GM18951 (cell line): ENCODE measurements around the gene MAP3K19.

Experiments used
- POLR2A ChIP-seq: IDR thresholded peaks from 4 replicates; pipeline ENCODE4 v1.6.1; 2011; ENCODE audit warnings: mild to moderate bottlenecking; ENCODE audit not compliant: insufficient read length, insufficient read depth; ENCODE audit errors: extremely low read depth
- in situ Hi-C: fragments of 300-500 bp; cut with MboI; formaldehyde crosslinking; loops from one replicate; pipeline ENCODE4 v1.12.0; 2022; ENCODE audit warnings: low sequenced_read_pairs, mixed read lengths, inconsistent platforms; ENCODE audit not compliant: unreplicated experiment

MAP3K19 gene

DNA sequence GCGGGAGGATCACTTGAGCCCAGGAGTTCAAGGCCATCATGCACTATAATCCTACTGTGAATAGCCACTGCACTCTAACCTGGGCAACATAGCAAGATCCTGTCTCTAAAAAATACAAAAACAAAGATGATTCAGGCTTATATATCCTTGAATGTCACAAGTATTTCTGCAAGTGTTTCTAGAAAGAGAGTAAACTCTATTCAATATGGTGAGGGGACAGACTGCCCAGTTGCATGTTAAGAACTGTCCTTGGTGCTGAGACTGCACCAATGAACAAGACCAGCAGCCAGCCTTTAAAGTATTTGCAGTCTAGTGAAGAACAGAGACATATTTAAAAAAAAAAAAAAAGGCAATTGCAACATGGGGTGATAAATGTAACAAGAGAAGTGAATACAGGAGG is 16.4 kb downstream of the MAP3K19 start:
- in situ Hi-C loops: no loop called here
- TF ChIP-seq POLR2A: no peak

DNA sequence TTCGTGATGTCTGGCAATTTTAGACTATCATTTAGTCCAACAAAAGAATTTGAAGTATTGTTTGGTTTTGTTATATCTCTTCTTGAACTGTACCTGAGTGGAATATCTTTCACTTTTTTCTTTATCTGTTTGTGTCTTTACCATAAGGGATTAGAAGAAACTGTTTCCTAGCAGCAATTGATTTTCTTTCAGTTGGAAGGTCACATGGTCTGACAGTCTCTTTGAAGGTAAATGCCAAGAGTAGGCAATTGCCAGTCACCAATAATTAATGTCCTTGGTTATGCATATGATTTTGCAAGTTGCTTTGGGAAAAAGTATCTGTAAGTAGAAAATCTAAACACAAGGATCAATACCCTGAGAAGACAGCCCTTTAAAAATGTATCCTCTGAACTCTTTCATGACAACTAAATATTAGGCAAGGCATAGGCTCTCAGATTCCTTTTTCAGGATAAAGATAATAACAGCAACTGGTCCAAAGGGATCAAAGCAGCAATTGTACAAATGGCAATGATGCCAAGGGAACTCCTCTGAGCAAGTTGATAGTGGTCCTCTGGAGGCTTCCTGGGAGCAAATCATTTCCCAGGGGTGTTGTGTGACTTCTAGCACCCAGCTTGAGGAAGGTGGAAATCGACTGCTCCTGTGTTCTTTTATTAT is 17.6 kb downstream of the MAP3K19 start:
- TF ChIP-seq POLR2A: no peak
- in situ Hi-C loops: no loop called here

DNA sequence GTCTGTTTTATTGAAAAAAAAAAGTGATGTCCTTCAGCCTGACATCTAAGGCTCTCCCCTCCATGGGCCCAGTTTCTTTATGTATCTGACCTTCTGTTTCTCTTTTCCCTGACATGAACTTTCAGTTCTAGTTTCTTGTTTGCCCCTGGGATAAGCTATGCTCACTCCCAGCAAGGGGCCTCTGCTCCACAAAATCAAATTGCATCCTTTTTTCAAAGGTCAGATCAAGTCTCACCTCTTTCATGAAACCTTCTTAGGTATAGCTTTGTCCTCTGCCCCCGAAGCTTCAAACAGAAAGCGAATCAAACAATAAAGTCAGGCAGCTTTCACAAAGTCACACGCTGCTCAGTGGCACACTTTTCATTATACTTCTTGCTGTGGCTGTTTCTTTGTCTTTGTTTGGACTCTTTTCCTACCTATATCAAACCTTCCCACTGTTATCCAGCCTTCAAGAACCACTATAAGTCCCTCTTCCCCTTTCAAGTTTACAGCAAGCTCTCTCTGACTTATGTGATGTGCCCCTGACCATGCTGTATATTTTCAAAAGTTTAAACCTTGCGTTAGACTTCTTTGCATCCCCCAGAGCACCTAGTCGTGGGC is 23.3 kb downstream of the MAP3K19 start:
- in situ Hi-C loops: no loop called here
- no peak for TF ChIP-seq POLR2A

DNA sequence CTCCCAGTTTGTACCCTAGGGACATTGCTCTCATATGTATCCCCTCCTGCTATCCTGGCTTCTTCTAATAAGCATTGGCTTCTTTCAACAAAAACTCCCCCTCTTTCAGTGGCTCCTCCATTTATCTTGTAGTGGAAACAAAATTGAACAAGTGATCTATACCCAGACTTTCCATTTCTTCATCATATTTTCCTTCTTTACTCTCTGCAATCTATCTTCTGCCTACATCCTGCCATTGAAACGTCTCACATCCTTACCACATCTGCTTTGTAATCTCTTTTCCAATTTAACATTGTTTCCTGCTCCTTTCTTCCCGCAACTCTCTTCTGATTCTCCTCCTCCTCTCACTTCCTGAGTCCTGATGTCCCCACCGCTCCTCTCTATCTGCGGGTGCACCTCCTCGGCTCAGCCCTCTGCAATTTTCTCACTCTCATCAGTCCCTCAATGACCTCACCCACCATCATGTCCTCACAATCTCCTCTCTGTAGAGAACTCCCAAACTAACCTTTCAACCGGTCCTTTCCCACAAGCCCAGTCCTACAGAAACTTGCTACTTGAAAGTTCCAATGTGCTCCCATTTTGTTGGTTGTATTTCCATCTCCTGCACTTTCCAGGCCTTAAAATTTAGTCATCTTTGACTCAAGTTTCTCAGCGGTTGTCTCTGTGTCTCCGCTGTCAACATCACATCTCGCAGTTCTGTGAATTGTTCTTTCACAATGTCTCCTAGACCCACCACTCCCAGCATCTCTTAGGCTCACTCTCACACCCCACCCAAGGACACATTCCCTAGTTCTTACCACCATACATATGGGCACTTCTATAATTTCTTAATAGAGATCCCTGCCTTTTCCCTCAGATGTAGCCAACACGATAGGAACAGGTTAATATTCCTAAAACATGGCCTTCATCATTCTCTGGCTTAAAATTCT is 24.0 kb downstream of the MAP3K19 start:
- no peak for TF ChIP-seq POLR2A
- in situ Hi-C loops: no loop called here

DNA sequence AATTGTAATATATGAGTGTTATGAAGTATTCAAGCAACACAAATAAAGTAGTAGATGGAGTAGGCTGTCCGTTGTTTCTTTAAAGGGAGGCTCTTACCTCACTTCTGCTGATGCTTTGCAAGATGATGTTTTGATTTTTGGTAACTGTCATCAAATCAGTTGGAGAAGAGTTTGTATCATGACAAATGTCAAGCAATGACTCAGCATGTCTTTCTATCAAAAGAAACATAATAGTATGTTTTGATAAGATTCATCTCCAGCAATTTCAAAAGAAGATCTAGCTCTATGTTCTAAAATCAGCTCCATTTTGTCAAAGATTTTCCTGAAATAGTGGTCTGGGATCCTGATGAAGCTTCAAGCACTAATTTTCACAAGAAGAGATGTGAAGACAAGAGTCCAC is 25.6 kb downstream of the MAP3K19 start:
- no peak for TF ChIP-seq POLR2A
- in situ Hi-C loops: no loop called here

DNA sequence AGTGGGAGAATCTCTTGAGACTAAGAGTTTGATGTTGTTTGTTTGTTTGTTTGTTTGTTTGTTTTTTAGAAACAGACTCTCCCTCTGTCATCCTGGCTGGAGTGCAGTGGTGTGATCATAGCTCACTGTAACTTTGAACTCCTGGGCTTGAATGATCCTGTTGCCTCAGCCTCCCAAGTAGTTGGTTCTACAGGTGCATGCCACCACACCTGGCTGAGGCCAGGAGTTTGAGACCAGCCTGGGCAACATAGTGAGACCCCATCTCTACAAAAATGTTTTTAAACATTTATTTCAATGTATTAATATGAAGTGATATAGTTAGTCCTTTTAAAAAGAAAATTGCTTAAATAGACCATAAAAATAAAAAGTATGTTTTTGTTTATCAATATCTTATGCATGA is 35.6 kb downstream of the MAP3K19 start:
- TF ChIP-seq POLR2A: no peak
- in situ Hi-C loops: no loop called here

DNA sequence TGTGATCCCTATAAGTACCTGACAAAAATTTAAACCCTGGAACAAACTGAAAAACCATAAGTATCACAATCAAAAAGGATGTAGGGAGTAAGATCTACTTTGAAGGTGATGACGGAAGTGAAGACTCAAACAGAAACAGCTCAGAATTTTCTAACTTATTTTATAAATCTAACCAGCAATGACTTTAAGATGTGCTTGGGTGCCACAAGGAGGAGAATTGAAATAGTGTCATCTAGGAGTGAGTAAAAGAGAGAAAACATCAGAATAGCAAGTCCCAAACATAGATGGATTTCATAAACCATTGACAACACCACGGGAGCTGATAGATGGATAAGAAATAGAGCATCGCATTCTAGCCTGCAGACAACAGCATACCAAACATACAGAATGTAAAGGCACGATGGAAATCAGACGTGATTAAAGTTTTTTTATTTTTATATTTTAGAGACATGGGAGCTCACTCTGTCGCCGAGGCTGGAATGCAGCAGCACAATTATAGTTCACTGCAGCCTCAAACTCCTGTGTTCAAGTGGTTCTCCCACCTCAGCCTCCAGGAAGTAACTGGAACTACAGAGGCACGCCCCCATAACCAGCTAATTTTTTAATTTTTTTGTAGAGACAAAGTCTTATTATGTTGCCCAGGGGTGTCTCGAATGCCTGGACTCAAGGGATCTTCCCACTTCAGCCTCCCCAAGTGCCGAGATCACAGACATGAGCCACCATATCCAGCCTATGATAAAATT is 36.9 kb downstream of the MAP3K19 start:
- in situ Hi-C loops: no loop called here
- TF ChIP-seq POLR2A: no peak

DNA sequence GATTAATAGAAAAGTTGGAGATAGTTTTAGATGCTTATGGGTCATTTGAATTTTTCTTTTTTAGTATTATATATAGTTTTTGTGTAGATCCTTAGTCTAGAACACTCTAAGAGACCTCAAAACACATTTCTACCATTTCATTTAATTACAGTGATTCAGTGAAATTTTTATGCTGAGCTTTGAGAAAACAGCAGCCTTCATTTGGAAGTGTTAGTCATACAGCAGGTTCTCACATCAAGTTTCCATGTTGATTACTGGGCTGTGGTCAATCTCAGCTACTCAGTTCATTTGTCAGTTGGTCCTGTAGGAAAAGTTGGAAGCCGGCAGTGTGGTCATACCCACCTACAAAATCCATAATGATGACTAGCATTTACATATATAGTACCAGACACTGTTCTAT is 37.9 kb downstream of the MAP3K19 start:
- in situ Hi-C loops: no loop called here
- no peak for TF ChIP-seq POLR2A

DNA sequence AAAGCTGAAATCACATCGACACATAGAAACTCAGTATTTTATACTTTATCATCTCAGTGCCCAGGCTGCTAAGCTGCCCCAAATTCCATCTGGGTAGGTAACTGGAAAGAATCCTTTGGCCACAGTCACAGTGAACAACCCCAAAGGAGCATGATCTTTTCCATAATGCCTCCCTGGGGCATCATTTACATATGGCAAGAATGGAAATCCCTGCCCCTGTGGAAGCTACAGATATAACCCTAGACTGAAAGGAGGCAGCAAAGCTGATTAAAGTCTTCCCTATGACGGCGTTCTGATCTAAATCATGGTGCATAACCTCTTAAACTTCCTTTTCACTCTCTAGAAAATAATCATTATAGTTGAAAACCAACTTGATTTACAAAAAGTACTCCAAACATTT is 41.5 kb downstream of the MAP3K19 start:
- TF ChIP-seq POLR2A: no peak
- in situ Hi-C loops: no loop called here

DNA sequence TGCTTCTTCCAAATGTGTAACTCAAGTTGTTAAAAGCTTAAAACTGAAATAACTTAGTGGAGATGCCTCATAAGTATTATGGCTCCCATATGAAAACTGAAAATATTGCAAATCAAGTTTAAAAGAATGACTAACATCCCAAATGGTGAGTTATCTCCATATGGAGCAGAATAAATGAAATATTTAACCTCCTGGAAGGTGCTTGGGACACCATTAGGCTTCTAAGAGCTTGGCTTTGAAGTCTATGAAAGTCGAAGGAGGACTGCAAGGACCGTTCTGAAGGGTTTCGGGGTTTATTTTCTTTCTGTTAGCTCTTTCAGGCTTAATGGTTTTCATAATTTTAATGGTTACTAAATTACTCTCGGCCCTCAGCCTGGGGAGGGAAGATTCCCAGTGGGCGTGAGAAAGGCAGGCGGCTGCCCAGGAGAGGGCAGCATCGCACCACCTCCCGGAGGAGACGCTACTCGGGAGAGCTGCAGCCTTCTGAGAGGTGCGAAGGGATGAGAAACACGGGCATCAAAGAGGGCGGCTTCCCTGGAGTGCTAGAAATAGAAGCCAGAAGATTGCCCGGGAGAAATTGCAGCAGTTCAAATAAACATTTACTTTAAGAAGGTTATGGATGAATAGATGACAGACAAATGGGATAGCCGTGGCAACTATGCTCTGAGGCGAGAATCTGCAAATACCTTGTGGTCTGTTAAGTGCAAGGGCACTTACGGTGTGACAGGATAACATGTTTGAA is 43.1 kb downstream of the MAP3K19 start:
- in situ Hi-C loops: no loop called here
- no peak for TF ChIP-seq POLR2A

DNA sequence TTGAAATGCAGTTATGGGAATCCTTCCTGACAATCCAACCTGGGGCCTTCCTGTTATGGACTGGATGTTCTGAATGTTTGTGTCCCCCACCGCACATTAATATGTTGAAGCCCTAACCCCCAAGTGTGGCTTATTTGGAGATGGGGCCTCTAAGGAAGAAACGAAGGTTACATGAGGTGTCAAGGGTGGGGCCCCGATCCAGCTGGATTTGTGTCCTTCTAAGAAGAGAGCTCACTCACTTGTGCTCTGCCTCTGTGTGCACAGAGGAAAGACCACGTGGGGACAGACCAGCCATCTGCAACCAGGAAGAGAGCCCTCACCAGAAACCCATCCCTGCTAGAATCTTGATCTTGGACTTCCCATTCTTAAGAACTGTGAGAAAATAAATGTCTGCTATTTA is 44.4 kb downstream of the MAP3K19 start:
- no peak for TF ChIP-seq POLR2A
- in situ Hi-C loops: no loop called here

DNA sequence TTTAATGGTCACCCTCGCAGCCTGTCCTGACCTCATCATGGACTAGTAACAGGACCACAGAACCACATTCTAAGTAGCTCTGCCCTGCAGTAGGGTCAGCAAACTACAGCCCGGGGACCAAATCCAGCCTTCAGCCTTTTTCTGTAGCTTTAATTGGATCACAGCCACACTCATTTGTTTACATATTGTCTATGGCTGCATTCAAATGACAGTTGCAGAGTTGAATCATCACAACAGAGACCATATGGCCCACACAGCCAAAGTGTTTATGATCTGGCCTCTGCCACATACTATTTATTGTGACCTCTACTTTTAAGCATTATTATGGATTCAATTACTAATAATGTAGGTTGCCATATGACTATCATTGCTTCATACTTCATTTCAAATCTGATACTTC is 47.7 kb downstream of the MAP3K19 start:
- in situ Hi-C loops: loop anchor here (10.0 to 25.0 kb wide), 2 partner anchors 715 to 1388 kb away; no protein-coding TSS in a partner anchor

More for the DNA sequence above, 47.7 kb downstream of the MAP3K19 start:
- no peak for TF ChIP-seq POLR2A
